Measurements from ENCODE around the gene SLCO2B1.

GRCh38 chr11:75239531-75240290 lies 88.8 kb downstream of the SLCO2B1 start:
- TF ChIP-seq CTCF (IDR thresholded peaks at IDR 0.05) = no peak
- no peak for TF ChIP-seq EP300 (IDR thresholded peaks at IDR 0.05; ENCODE audit: low read depth)

Measured in transverse colon (tissue), 3 donors.